Activated B cell treated with CpG ODN at 0.5 μM for 24 hours (primary cell): ENCODE results near the gene FOCAD. TPM values are rescaled to one million over a fixed set of nuclear protein-coding genes. Genes with fewer than 3 reads are reported as not detected.

Experiments used
- ATAC-seq: fragments of 200-7000 bp; cut with Tn5 transposase; one replicate; pipeline ENCODE4 v1.10.0; 2021; ENCODE audit warnings: low read depth, mild to moderate bottlenecking, moderate library complexity
- CTCF ChIA-PET: fragments of 350-600 bp; sonication (Branson Sonifier 250); formaldehyde crosslinking; loops from one replicate; lab custom pipeline; 2021; ENCODE audit warnings: antibody characterized with exemption; lab: Charles Lee
- POLR2A ChIA-PET: fragments of 350-600 bp; sonication (Branson Sonifier 250); formaldehyde crosslinking; loops from one replicate; lab custom pipeline; 2021; ENCODE audit warnings: antibody characterized with exemption; lab: Charles Lee
- DNase-seq: peaks from one replicate; pipeline ENCODE4 v3.0.0; 2022
- H3K27ac Mint-ChIP-seq: one replicate; pipeline ENCODE4 v1.8.0; 2020; ENCODE audit warnings: mixed read lengths
- H3K27me3 Mint-ChIP-seq: one replicate; pipeline ENCODE4 v1.8.0; 2021; ENCODE audit warnings: mixed read lengths
- H3K36me3 Mint-ChIP-seq: one replicate; pipeline ENCODE4 v1.8.0; 2021; ENCODE audit warnings: low read depth, mixed read lengths
- H3K4me1 Mint-ChIP-seq: one replicate; pipeline ENCODE4 v1.8.0; 2021; ENCODE audit warnings: mixed read lengths
- H3K4me3 Mint-ChIP-seq: one replicate; pipeline ENCODE4 v1.8.0; 2020; ENCODE audit warnings: mild to moderate bottlenecking, mixed read lengths
- H3K9me3 Mint-ChIP-seq: one replicate; pipeline ENCODE4 v1.8.0; 2020; ENCODE audit warnings: mixed read lengths
- CTCF ChIP-seq: fragments of 200-600 bp; IDR thresholded peaks from one replicate; pipeline ENCODE4 v1.8.0; 2022; ENCODE audit warnings: antibody characterized with exemption, mild to moderate bottlenecking
- intact Hi-C: fragments of 100-400 bp; cut with micrococcal nuclease; formaldehyde crosslinking; loops from one replicate; pipeline ENCODE4 v1.15.1; 2024
- total RNA-seq: library from RNA; stranded (reverse); gene quantifications from 2 replicates; pipeline ENCODE4 v1.2.3, GENCODE V29; 2022

The FOCAD gene
- total RNA-seq, 1 donor from 2014 or later, result 11.7 TPM

GRCh38 chr9:20771729-20772128 is 87.7 kb downstream of the FOCAD start:
- intact Hi-C loops, result no loop called here
- Mint-ChIP-seq H3K4me3 (no peak overlapping the region), H3K4me1 (no peaks in the 10 kb centered on the region), H3K27ac (no peak overlapping the region), H3K27me3 (no peaks in the 10 kb centered on the region), H3K9me3 (peaks cover 3% of the 10 kb centered on the region), H3K36me3 (peaks cover 28% of the 10 kb centered on the region)
- TF ChIP-seq CTCF, result no peak
- no peak for DNase-seq
- POLR2A ChIA-PET, result no interaction called here
- CTCF ChIA-PET, result no interaction called here
- ATAC-seq, result no peak

- Mint-ChIP-seq H3K9me3 (peaks cover 3% of the 10 kb centered on the region), H3K4me3 (no peak overlapping the region)
- no peak for ATAC-seq
Observed at GRCh38 chr9:20775683-20776082, 91.6 kb downstream of the FOCAD start.

GRCh38 chr9:20781092-20781491 is 97.0 kb downstream of the FOCAD start:
- no peak for TF ChIP-seq CTCF
- intact Hi-C loops, result no loop called here
- Mint-ChIP-seq H3K4me3 (no peak overlapping the region), H3K36me3 (peaks cover 10% of the 10 kb centered on the region), H3K4me1 (no peaks in the 10 kb centered on the region), H3K9me3 (no peaks in the 10 kb centered on the region), H3K27ac (no peak overlapping the region), H3K27me3 (no peaks in the 10 kb centered on the region)
- ATAC-seq, result no peak
- ChIA-PET CTCF (no interaction called here), POLR2A (no interaction called here)
- DNase-seq, result no peak

More at GRCh38 chr9:20775683-20776082, 91.6 kb downstream of the FOCAD start:
- intact Hi-C loops, result no loop called here
- Mint-ChIP-seq H3K36me3 (peaks cover 10% of the 10 kb centered on the region), H3K4me1 (no peaks in the 10 kb centered on the region), H3K27ac (no peak overlapping the region), H3K27me3 (no peaks in the 10 kb centered on the region)
- no peak for TF ChIP-seq CTCF
- POLR2A ChIA-PET, result no interaction called here
- CTCF ChIA-PET, result no interaction called here
- no peak for DNase-seq

GRCh38 chr9:20782289-20782688 is 98.2 kb downstream of the FOCAD start:
- POLR2A ChIA-PET, result no interaction called here
- intact Hi-C loops, result no loop called here

More at GRCh38 chr9:20782289-20782688, 98.2 kb downstream of the FOCAD start:
- Mint-ChIP-seq H3K9me3 (no peaks in the 10 kb centered on the region), H3K4me1 (no peaks in the 10 kb centered on the region), H3K4me3 (no peak overlapping the region), H3K27ac (no peak overlapping the region), H3K36me3 (peaks cover 10% of the 10 kb centered on the region), H3K27me3 (no peaks in the 10 kb centered on the region)
- no peak for DNase-seq
- no peak for TF ChIP-seq CTCF
- ATAC-seq, result no peak
- CTCF ChIA-PET, result no interaction called here
